DOHH2 (cell line): ENCODE measurements around the gene HSPB3.

Experiments used
- H3F3A ChIP-seq: fragments of 200-600 bp; sonication (generic), shearing (Covaris generic); 2 replicates; pipeline ENCODE4 v1.6.0; 2016; ENCODE audit warnings: antibody characterized with exemption, mild to moderate bottlenecking; ENCODE audit not compliant: control insufficient read depth, insufficient read depth
- H3K27ac ChIP-seq: fragments of 200-600 bp; sonication (generic); 2 replicates; pipeline ENCODE4 v1.5.1; 2014; ENCODE audit warnings: low read depth, mild to moderate bottlenecking, low read length, moderate library complexity
- H3K27me3 ChIP-seq: fragments of 200-600 bp; sonication (generic); 2 replicates; pipeline ENCODE4 v1.6.1; 2014; ENCODE audit warnings: mild to moderate bottlenecking, low read length, mixed read lengths; ENCODE audit not compliant: control insufficient read depth
- H3K36me3 ChIP-seq: fragments of 200-600 bp; sonication (generic); 2 replicates; pipeline ENCODE4 v1.6.1; 2014; ENCODE audit warnings: mild to moderate bottlenecking, low read length, moderate library complexity, mixed read lengths; ENCODE audit not compliant: control insufficient read depth
- H3K4me1 ChIP-seq: fragments of 200-600 bp; sonication (generic); 2 replicates; pipeline ENCODE4 v1.6.1; 2014; ENCODE audit warnings: mild to moderate bottlenecking, low read length, mixed read lengths; ENCODE audit not compliant: control insufficient read depth
- H3K4me2 ChIP-seq: fragments of 200-600 bp; sonication (generic); 2 replicates; pipeline ENCODE4 v1.6.0; 2014; ENCODE audit warnings: mild to moderate bottlenecking, low read length, moderate library complexity
- H3K4me3 ChIP-seq: fragments of 200-600 bp; sonication (generic); 2 replicates; pipeline ENCODE4 v1.5.1; 2014; ENCODE audit warnings: mild to moderate bottlenecking, low read length, mixed read lengths
- H3K79me2 ChIP-seq: fragments of 200-600 bp; sonication (generic); 2 replicates; pipeline ENCODE4 v1.6.1; 2014; ENCODE audit warnings: mild to moderate bottlenecking, low read length, mixed read lengths; ENCODE audit not compliant: control insufficient read depth
- H3K9me2 ChIP-seq: fragments of 200-600 bp; sonication (generic); replicated peaks from 2 replicates; pipeline ENCODE4 v1.6.1; 2014; ENCODE audit warnings: mild to moderate bottlenecking, low read length, mixed read lengths; ENCODE audit not compliant: control insufficient read depth
- H3K9me3 ChIP-seq: fragments of 200-600 bp; sonication (generic); 2 replicates; pipeline ENCODE4 v1.6.1; 2014; ENCODE audit warnings: antibody characterized with exemption, low read length, mixed read lengths; ENCODE audit not compliant: control insufficient read depth, insufficient read depth
- H4K20me1 ChIP-seq: fragments of 200-600 bp; sonication (generic); 2 replicates; pipeline ENCODE4 v1.6.0; 2014; ENCODE audit warnings: low read depth, mild to moderate bottlenecking, antibody characterized with exemption, low read length, moderate library complexity; ENCODE audit not compliant: control insufficient read depth, insufficient read depth
- EZH2phosphoT487 ChIP-seq: fragments of 200-600 bp; sonication (generic); IDR thresholded peaks from 2 replicates; pipeline ENCODE4 v1.6.1; 2017; ENCODE audit warnings: borderline replicate concordance, mild to moderate bottlenecking, antibody characterized with exemption, low read length, moderate library complexity, mixed read lengths
- TF ChIP-seq, protein P1 (sequence below): fragments of 200-600 bp; sonication (generic); IDR thresholded peaks from one replicate; pipeline ENCODE4 v1.5.1; 2014; ENCODE audit warnings: antibody characterized with exemption, mild to moderate bottlenecking, low read depth, low read length; ENCODE audit not compliant: poor library complexity, severe bottlenecking

HSPB3 gene

DNA sequence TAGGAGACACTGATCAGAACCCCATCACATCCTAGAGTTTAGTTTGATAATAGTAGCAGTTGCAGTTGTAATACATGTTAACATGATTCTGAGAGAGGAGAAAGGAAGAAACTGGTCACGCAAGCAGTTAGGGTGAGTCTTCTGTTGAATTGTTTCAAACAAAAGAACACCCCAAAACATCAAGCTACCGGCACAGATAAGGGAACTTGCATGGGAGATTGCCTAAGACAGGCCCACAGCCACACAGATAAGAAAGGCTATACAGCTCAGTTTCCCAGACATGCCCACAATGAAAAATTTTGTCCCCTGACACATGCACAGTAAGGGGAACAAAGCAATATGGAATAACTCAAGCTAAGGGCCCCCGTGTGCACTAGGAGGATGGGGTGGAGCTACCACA lies 15.9 kb downstream of the HSPB3 start:
- Histone ChIP-seq H3K36me3 (no peaks in the 10 kb centered on the region), H3K4me1 (no peaks in the 10 kb centered on the region; the same call in 1 of the 2 replicates), H3K9me3 (no peaks in the 10 kb centered on the region; the same call in 1 of the 2 replicates), H3K4me2 (no peak overlapping the region), H4K20me1 (no peaks in the 10 kb centered on the region), H3K27ac (no peak overlapping the region), H3K9me2 (no peaks in the 10 kb centered on the region), H3K27me3 (peaks cover 5% of the 10 kb centered on the region; the same call in 1 of the 2 replicates), H3K4me3 (no peak overlapping the region), H3F3A (no peaks in the 10 kb centered on the region), H3K79me2 (no peaks in the 10 kb centered on the region)
- TF ChIP-seq, protein P1, sequence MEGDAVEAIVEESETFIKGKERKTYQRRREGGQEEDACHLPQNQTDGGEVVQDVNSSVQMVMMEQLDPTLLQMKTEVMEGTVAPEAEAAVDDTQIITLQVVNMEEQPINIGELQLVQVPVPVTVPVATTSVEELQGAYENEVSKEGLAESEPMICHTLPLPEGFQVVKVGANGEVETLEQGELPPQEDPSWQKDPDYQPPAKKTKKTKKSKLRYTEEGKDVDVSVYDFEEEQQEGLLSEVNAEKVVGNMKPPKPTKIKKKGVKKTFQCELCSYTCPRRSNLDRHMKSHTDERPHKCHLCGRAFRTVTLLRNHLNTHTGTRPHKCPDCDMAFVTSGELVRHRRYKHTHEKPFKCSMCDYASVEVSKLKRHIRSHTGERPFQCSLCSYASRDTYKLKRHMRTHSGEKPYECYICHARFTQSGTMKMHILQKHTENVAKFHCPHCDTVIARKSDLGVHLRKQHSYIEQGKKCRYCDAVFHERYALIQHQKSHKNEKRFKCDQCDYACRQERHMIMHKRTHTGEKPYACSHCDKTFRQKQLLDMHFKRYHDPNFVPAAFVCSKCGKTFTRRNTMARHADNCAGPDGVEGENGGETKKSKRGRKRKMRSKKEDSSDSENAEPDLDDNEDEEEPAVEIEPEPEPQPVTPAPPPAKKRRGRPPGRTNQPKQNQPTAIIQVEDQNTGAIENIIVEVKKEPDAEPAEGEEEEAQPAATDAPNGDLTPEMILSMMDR: no peak
- TF ChIP-seq EZH2phosphoT487: no peak

DNA sequence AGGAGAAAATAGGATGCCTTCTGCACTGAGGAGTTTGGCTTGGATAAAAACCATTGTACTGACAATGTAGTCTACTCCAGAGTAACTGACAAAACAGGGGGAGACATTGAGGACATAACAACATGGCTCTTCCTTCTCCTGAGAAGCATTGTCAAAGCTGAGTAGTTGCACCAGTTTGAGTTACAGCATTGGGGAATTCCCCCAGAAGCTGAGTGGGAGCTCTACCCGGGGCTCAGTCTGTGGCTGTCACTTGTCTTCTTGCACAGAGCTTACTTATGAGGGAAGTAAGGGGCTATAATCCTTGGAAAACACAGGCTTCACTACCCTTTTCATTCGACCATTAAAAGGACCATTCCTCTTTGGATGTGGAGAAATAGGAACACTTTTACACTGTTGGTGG lies 21.2 kb downstream of the HSPB3 start:
- Histone ChIP-seq H3K4me1 (no peaks in the 10 kb centered on the region), H3K4me2 (no peak overlapping the region), H3F3A (no peaks in the 10 kb centered on the region), H3K27me3 (no peaks in the 10 kb centered on the region), H3K79me2 (no peaks in the 10 kb centered on the region), H4K20me1 (no peaks in the 10 kb centered on the region), H3K4me3 (no peak overlapping the region), H3K9me2 (no peaks in the 10 kb centered on the region), H3K36me3 (no peaks in the 10 kb centered on the region), H3K27ac (no peak overlapping the region), H3K9me3 (no peaks in the 10 kb centered on the region)
- TF ChIP-seq, protein P1: no peak
- TF ChIP-seq EZH2phosphoT487: no peak

DNA sequence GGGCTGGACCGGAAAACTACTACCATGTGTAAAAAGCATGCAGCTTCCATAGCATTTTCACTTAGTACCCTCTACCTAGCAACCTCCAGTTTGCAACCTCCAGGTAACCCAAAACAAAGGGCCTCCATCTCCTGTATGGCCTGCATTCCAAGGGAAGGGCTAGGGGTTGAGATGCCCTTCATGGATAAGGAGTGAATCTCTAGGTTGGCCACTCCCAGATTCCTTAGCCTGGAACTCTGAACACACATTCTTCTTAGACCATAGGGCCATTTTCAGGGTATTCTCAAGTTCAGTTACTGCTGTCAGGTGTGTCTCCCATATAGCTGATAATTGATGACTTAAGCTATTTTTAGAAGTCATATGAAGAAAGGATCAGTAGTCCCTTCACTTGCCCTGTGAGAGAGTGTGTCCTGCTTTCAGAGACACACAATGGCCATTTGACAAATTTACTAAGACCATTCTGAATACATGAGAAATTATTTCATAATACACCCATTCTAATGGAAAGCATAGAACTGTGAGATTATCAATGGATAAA lies 22.5 kb downstream of the HSPB3 start:
- Histone ChIP-seq H3K36me3 (no peaks in the 10 kb centered on the region), H3K9me2 (no peaks in the 10 kb centered on the region), H3K27me3 (no peaks in the 10 kb centered on the region), H3K9me3 (no peaks in the 10 kb centered on the region), H3K79me2 (no peaks in the 10 kb centered on the region), H3K4me1 (no peaks in the 10 kb centered on the region), H3F3A (no peaks in the 10 kb centered on the region), H3K4me2 (no peak overlapping the region), H3K27ac (no peak overlapping the region), H3K4me3 (no peak overlapping the region), H4K20me1 (no peaks in the 10 kb centered on the region)
- TF ChIP-seq, protein P1: no peak
- TF ChIP-seq EZH2phosphoT487: no peak

DNA sequence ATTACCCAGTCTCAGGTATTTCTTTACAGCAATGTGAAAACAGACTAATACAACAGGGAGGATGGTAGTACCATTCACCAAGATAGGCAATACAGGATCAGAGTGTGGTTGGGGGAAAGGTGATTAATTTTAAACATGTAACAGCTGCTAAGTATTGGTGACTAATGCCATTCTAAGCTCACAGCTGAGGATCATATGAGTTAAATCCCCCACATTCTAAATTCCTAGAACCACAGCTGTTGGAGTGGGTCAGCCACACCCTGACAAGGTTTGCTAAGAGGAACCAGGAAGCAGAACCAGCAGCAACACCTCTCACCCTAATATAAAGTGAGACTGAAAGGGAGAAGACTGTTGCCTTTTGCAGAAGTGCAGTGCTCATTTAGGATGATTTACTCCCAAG lies 24.8 kb downstream of the HSPB3 start:
- TF ChIP-seq EZH2phosphoT487: no peak
- TF ChIP-seq, protein P1: no peak
- no peaks in the 10 kb centered on the region for H3F3A ChIP-seq
- no peaks in the 10 kb centered on the region for H3K9me2 ChIP-seq
- H3K9me3 ChIP-seq: no peaks in the 10 kb centered on the region
- no peak overlapping the region for H3K27ac ChIP-seq
- no peaks in the 10 kb centered on the region for H3K27me3 ChIP-seq
- H3K4me1 ChIP-seq: no peaks in the 10 kb centered on the region
- no peaks in the 10 kb centered on the region for H3K36me3 ChIP-seq
- H4K20me1 ChIP-seq: no peaks in the 10 kb centered on the region
- H3K79me2 ChIP-seq: no peaks in the 10 kb centered on the region
- no peak overlapping the region for H3K4me3 ChIP-seq
- no peak overlapping the region for H3K4me2 ChIP-seq
